Naive thymus-derived CD4-positive, alpha-beta T cell (primary cell): ENCODE measurements around the gene PHTF1. TPM values are rescaled to one million over a fixed set of nuclear protein-coding genes. Genes with fewer than 3 reads are reported as not detected.
A peak's percentile ranks its signal among the peaks of the same experiment; 100 is the strongest.

Source experiments
- ATAC-seq: fragments of 150-1000 bp; cut with Tn5 transposase; 2 replicates; pipeline ENCODE4 v1.10.0; 2021; ENCODE audit warnings: mild to moderate bottlenecking, moderate library complexity
- CTCF ChIA-PET: fragments of 350-600 bp; sonication (Branson Sonifier 250); formaldehyde crosslinking; loops from one replicate; lab custom pipeline; 2021; ENCODE audit warnings: antibody characterized with exemption; lab: Charles Lee
- POLR2A ChIA-PET: fragments of 350-600 bp; sonication (Branson Sonifier 250); formaldehyde crosslinking; loops from one replicate; lab custom pipeline; 2021; ENCODE audit warnings: antibody characterized with exemption, inconsistent platforms; lab: Charles Lee
- DNase-seq, 9 donors: peaks; one replicate each; pipeline versions ENCODE4 v3.0.0 to v3.0.0-alpha.2; 2020 to 2022; ENCODE audit warnings: mixed read lengths in 1 of 9
- H3K27ac ChIP-seq: one replicate; pipeline ENCODE4 v1.7.0; 2013; ENCODE audit warnings: mild to moderate bottlenecking, low read depth, low read length, moderate library complexity
- H3K27me3 ChIP-seq, 2 donors: one replicate each; pipeline ENCODE4 v1.7.0; 2013; ENCODE audit warnings: low read length in 2 of 2, mild to moderate bottlenecking in 2 of 2, moderate library complexity in 2 of 2; ENCODE audit not compliant: control insufficient read depth in 2 of 2, insufficient read depth in 2 of 2
- H3K36me3 ChIP-seq, 3 experiments: 1 replicate in 2 of 3; 2 replicates in 1 of 3; pipeline ENCODE4 v1.7.0; 2013; ENCODE audit warnings: low read length in 3 of 3, mild to moderate bottlenecking in 3 of 3, moderate library complexity in 1 of 3; ENCODE audit not compliant: insufficient read depth in 3 of 3, control insufficient read depth in 2 of 3
- H3K4me1 ChIP-seq, 2 donors: one replicate each; pipeline ENCODE4 v1.7.0; 2013; ENCODE audit warnings: low read length in 2 of 2, mild to moderate bottlenecking in 2 of 2, moderate library complexity in 1 of 2; ENCODE audit not compliant: control insufficient read depth in 2 of 2, insufficient read depth in 2 of 2
- H3K4me3 ChIP-seq: 2 replicates; pipeline ENCODE4 v1.7.0; 2013; ENCODE audit warnings: mild to moderate bottlenecking, low read length
- H3K9me3 ChIP-seq, 3 experiments: 1 replicate in 2 of 3; 2 replicates in 1 of 3; pipeline ENCODE4 v1.7.0; 2013; ENCODE audit warnings: low read length in 3 of 3; ENCODE audit not compliant: control insufficient read depth in 2 of 3
- H3K27ac Mint-ChIP-seq, 9 donors: one replicate each; pipeline ENCODE4 v1.8.0; 2020 to 2022; ENCODE audit warnings: mixed read lengths in 9 of 9, mild to moderate bottlenecking in 8 of 9, moderate library complexity in 5 of 9, inconsistent platforms in 2 of 9
- H3K27me3 Mint-ChIP-seq, 5 donors: one replicate each; pipeline ENCODE4 v1.8.0; 2021 to 2022; ENCODE audit warnings: mixed read lengths in 5 of 5, mild to moderate bottlenecking in 1 of 5
- H3K36me3 Mint-ChIP-seq, 5 donors: one replicate each; pipeline ENCODE4 v1.8.0; 2020 to 2022; ENCODE audit warnings: mixed read lengths in 5 of 5, mild to moderate bottlenecking in 3 of 5, inconsistent platforms in 1 of 5
- H3K4me1 Mint-ChIP-seq, 7 donors: one replicate each; pipeline ENCODE4 v1.8.0; 2020 to 2022; ENCODE audit warnings: mixed read lengths in 7 of 7, mild to moderate bottlenecking in 3 of 7, inconsistent platforms in 1 of 7
- H3K4me3 Mint-ChIP-seq, 10 donors: one replicate each; pipeline ENCODE4 v1.8.0; 2020 to 2022; ENCODE audit warnings: mild to moderate bottlenecking in 10 of 10, mixed read lengths in 10 of 10, moderate library complexity in 6 of 10, inconsistent platforms in 2 of 10
- H3K9me3 Mint-ChIP-seq, 11 donors: one replicate each; pipeline ENCODE4 v1.8.0; 2020 to 2022; ENCODE audit warnings: mixed read lengths in 11 of 11, mild to moderate bottlenecking in 4 of 11, inconsistent platforms in 1 of 11, moderate library complexity in 1 of 11
- intact Hi-C, 2 donors: fragments of 100-400 bp; cut with micrococcal nuclease; formaldehyde crosslinking; loops; one replicate each; pipeline ENCODE4 v1.15.1; 2023
- polyA plus RNA-seq, 2 donors: library from polyadenylated mRNA; unstranded; fragments of 300-500 nt; fragmentation: Illumina TruSeq; gene quantifications; one replicate each; pipeline ENCODE4 v1.2.3, GENCODE V29; 2021
- total RNA-seq, 6 experiments: library from RNA in 5 of 6; stranded (reverse) in 5 of 6; gene quantifications; 1 replicate in 5 of 6; 2 replicates in 1 of 6; pipeline ENCODE4 v1.2.3 and lab custom pipeline; 2021 to 2026

The PHTF1 gene
- total and polyA plus RNA-seq, 7 experiments from 2014 or later = 1.4 to 21.0 (median 2.5) TPM

DNA sequence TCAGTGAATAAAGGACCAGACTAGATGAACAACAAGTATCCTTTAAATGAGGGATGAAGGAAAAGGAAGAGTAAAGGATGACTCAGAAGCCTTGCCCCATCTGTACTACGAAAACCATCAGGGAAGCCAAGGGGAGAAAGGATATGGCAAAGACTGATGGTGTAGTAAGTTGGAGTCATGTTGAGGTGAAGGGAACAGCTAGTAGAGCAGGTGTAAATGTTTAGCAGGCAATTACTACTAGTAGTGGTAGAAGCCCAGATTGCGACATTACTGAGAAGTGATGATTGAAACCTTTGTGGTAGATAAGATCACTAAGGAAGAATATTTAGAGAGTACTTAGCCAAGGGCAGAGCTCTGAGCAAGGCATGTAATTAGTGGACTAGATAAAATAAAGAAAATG lies 84.0 kb downstream of the PHTF1 start:
- Histone ChIP-seq H3K9me3 (no peaks in the 10 kb centered on the region), H3K27ac (no peak overlapping the region), H3K4me1 (no peaks in the 10 kb centered on the region), H3K27me3 (no peaks in the 10 kb centered on the region), H3K36me3 (no peaks in the 10 kb centered on the region), H3K4me3 (no peak overlapping the region)
- no peak for DNase-seq
- Mint-ChIP-seq H3K9me3 (no peaks in the 10 kb centered on the region), H3K4me1 (peaks cover 0 to 6% (median 0%) of the 10 kb centered on the region in 7 donors), H3K27ac (peak overlapping the region in 1 of 9 donors; percentile 6), H3K27me3 (no peaks in the 10 kb centered on the region), H3K36me3 (no peaks in the 10 kb centered on the region), H3K4me3 (no peak overlapping the region)
- ATAC-seq = no peak
- ChIA-PET CTCF (interaction anchor here (0.6 kb wide), 1 partner anchor 319 kb away, joined by 3 read pairs; no protein-coding TSS in a partner anchor), POLR2A (no interaction called here)
- intact Hi-C loops = loop anchor here (5.0 to 10.0 kb wide), 4 partner anchors 229 to 1283 kb away; partner anchors contain the start of genes AP4B1 (in 1 of the 2), DCLRE1B (in 1 of the 2) and MAGI3 (in 1 of the 2)

DNA sequence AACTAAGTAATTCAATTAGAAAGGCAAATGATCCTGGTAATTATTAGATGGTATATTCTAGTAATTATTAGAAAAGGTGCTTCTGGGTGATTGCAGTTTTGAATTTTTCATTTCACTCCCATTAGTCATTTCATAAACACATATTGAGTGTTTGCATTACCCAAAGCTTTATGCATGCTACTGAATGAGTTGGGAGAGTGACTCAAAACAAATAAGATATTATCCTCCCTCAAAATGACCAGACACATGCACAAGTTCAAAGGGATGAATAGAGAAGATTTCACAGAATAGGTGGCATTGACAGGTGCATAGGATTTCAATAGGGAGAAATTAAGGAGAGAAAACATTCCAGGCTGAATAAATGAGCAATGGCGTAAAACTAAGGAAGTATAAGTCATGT lies 84.7 kb downstream of the PHTF1 start:
- ChIA-PET POLR2A (no interaction called here), CTCF (no interaction called here)
- Histone ChIP-seq H3K27ac (no peak overlapping the region), H3K27me3 (no peaks in the 10 kb centered on the region), H3K9me3 (no peaks in the 10 kb centered on the region), H3K36me3 (no peaks in the 10 kb centered on the region), H3K4me1 (no peaks in the 10 kb centered on the region), H3K4me3 (no peak overlapping the region)
- Mint-ChIP-seq H3K4me3 (no peak overlapping the region), H3K27ac (no peak overlapping the region), H3K9me3 (no peaks in the 10 kb centered on the region), H3K36me3 (no peaks in the 10 kb centered on the region), H3K27me3 (no peaks in the 10 kb centered on the region), H3K4me1 (peaks cover 0 to 6% (median 0%) of the 10 kb centered on the region in 7 donors)
- intact Hi-C loops = loop anchor here (10.0 kb wide), 2 partner anchors 230 to 280 kb away; partner anchors contain the start of genes AP4B1 (in 1 of the 2), DCLRE1B (in 1 of the 2) and MAGI3 (in 1 of the 2)
- ATAC-seq (no peak), DNase-seq (no peak)

DNA sequence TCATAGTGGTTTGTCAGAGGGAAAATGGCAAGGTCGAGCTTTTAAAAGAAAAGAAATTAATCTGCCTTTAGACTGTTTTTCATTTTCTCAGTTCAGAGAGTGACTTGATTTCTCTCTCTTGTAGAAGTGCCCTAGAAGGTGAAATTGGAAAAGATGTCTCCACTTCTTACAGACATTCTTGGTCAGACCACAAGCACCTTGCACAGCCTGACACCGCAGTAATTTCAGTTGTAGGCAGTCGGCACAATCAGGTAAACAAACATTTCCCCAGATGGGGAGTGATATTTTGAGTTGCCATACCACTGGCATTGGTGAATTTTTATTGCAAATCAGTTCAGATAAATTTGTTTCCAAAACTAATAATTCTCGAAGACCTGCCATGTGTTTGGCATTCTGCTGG lies 86.8 kb downstream of the PHTF1 start:
- H3K4me1 Mint-ChIP-seq = peaks cover 0 to 6% (median 0%) of the 10 kb centered on the region in 7 donors
- ChIA-PET POLR2A (no interaction called here), CTCF (interaction anchor here (0.6 kb wide), 1 partner anchor 25 kb away, joined by 3 read pairs; no protein-coding TSS in a partner anchor)
- DNase-seq (no peak), ATAC-seq (no peak)
- no peaks in the 10 kb centered on the region for H3K4me1 ChIP-seq
- H3K4me3 ChIP-seq = no peak overlapping the region
- intact Hi-C loops = loop anchor here (10.0 kb wide), 2 partner anchors 232 to 278 kb away; partner anchors contain the start of genes AP4B1 (in 1 of the 2), DCLRE1B (in 1 of the 2) and MAGI3 (in 1 of the 2)
- no peaks in the 10 kb centered on the region for H3K36me3 ChIP-seq
- no peak overlapping the region for H3K4me3 Mint-ChIP-seq
- no peaks in the 10 kb centered on the region for H3K27me3 Mint-ChIP-seq
- H3K27me3 ChIP-seq = no peaks in the 10 kb centered on the region
- H3K27ac ChIP-seq = no peak overlapping the region
- no peaks in the 10 kb centered on the region for H3K9me3 ChIP-seq
- H3K36me3 Mint-ChIP-seq = peaks cover 0 to 5% (median 0%) of the 10 kb centered on the region in 5 donors
- no peak overlapping the region for H3K27ac Mint-ChIP-seq
- no peaks in the 10 kb centered on the region for H3K9me3 Mint-ChIP-seq

DNA sequence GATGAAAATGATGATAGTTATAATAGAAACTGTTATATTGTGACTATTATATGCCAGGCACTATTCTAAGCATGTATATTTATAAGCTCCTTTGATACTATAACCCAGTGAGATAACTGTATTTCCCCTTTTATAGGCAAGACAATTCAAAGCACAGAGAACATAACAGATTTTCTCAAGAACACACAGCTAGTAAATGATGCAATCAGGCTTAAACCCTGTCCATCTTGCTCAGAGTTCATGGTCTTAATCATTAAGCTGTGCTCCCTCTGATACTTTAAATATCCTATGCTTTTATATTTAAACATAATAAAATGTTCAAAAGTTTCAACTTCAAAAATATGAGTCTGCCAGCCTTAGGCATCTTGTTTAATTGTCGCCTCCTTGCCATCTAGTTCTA lies 88.6 kb downstream of the PHTF1 start:
- intact Hi-C loops = loop anchor here (10.0 kb wide), 2 partner anchors 234 to 276 kb away; partner anchors contain the start of genes AP4B1 (in 1 of the 2), DCLRE1B (in 1 of the 2) and MAGI3 (in 1 of the 2)
- no peaks in the 10 kb centered on the region for H3K9me3 ChIP-seq
- no peak overlapping the region for H3K4me3 ChIP-seq
- Mint-ChIP-seq H3K27ac (peak overlapping the region in 1 of 9 donors; percentile 2), H3K4me1 (peaks cover 0 to 6% (median 0%) of the 10 kb centered on the region in 7 donors), H3K9me3 (no peaks in the 10 kb centered on the region), H3K4me3 (no peak overlapping the region), H3K36me3 (peaks cover 0 to 16% (median 6%) of the 10 kb centered on the region in 5 donors), H3K27me3 (no peaks in the 10 kb centered on the region)
- no peak overlapping the region for H3K27ac ChIP-seq
- CTCF ChIA-PET = interaction anchor here (0.6 to 1.1 kb wide), 2 partner anchors 15 to 701 kb away, joined by 3 to 4 read pairs; no protein-coding TSS in a partner anchor
- no peaks in the 10 kb centered on the region for H3K36me3 ChIP-seq
- POLR2A ChIA-PET = no interaction called here
- DNase-seq (no peak), ATAC-seq (no peak)
- H3K27me3 ChIP-seq = no peaks in the 10 kb centered on the region
- no peaks in the 10 kb centered on the region for H3K4me1 ChIP-seq

DNA sequence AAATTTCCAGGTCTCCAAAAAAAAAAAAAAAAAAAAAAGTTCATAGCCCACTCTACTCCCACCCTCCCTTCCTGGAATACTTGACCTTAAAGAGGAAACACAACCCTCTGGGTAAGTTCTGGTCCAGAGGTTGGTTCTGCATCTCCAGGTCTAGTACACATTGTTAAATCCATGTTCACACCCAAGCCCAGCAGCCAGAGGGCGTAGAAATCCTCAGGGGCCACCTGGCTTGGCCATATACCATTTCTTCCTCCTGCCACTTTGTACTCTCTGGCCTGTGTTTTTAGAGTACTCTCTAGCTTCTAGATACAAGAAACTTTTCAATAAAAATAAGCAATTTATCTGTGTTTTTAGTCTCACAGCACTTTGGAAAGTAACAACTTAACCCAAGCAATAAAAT lies 89.3 kb downstream of the PHTF1 start:
- no peaks in the 10 kb centered on the region for H3K9me3 Mint-ChIP-seq
- no peaks in the 10 kb centered on the region for H3K27me3 Mint-ChIP-seq
- Histone ChIP-seq H3K27ac (no peak overlapping the region), H3K4me3 (no peak overlapping the region), H3K27me3 (no peaks in the 10 kb centered on the region), H3K36me3 (no peaks in the 10 kb centered on the region), H3K9me3 (no peaks in the 10 kb centered on the region), H3K4me1 (no peaks in the 10 kb centered on the region)
- peaks cover 0 to 2% (median 0%) of the 10 kb centered on the region in 7 donors for H3K4me1 Mint-ChIP-seq
- H3K4me3 Mint-ChIP-seq = no peak overlapping the region
- H3K27ac Mint-ChIP-seq = peak overlapping the region in 1 of 9 donors; percentile 2
- no peak for ATAC-seq
- POLR2A ChIA-PET = no interaction called here
- peaks cover 0 to 16% (median 6%) of the 10 kb centered on the region in 5 donors for H3K36me3 Mint-ChIP-seq
- CTCF ChIA-PET = no interaction called here
- DNase-seq = no peak
- intact Hi-C loops = loop anchor here (10.0 kb wide), 2 partner anchors 235 to 275 kb away; partner anchors contain the start of genes AP4B1 (in 1 of the 2), DCLRE1B (in 1 of the 2) and MAGI3 (in 1 of the 2)

DNA sequence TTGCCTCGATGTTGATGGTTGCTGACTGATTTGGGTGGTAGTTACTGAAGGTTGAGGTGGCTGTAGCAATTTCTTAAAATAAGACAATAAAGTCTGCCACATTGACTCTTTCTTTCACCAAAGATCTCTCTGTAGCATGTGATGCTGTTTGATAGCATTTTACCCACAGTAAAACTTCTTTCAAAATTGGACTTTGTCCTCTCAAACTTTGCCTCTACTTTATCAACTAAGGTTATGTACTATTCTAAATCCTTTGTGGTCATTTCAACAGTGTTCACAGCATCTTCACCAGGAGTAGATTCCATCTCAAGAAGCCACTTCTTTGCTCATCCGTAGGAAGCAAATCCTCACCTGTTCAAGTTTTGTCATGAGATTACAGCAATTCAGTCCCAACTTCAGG lies 93.2 kb downstream of the PHTF1 start:
- peaks cover 0 to 20% (median 6%) of the 10 kb centered on the region in 5 donors for H3K36me3 Mint-ChIP-seq
- H3K27ac Mint-ChIP-seq = no peak overlapping the region
- Histone ChIP-seq H3K4me3 (no peak overlapping the region), H3K9me3 (no peaks in the 10 kb centered on the region), H3K27me3 (no peaks in the 10 kb centered on the region), H3K4me1 (no peaks in the 10 kb centered on the region), H3K27ac (no peak overlapping the region), H3K36me3 (no peaks in the 10 kb centered on the region)
- H3K27me3 Mint-ChIP-seq = no peaks in the 10 kb centered on the region
- no peaks in the 10 kb centered on the region for H3K9me3 Mint-ChIP-seq
- H3K4me1 Mint-ChIP-seq = peaks cover 0 to 2% (median 0%) of the 10 kb centered on the region in 7 donors
- no peak overlapping the region for H3K4me3 Mint-ChIP-seq
- ATAC-seq = no peak
- ChIA-PET CTCF (no interaction called here), POLR2A (no interaction called here)
- intact Hi-C loops = no loop called here
- DNase-seq = no peak

DNA sequence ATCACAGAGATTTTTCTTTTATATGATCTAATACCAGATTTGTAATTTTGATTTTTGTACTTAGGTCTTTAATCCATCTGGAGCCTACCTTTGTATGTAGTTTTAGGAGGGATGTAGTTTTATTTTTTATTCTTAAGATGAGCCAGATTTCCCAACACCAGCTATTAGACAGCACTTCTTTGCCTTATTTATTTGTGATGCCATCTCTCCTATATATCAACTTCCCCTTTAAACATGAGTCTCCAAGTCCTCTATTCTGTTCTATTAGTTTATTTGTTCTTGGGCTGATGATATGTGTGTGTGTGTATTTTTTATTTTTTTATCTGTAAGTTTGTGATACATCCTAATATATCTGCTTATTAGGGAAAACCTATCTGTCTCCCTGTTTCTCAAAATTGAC lies 94.2 kb downstream of the PHTF1 start:
- ATAC-seq (no peak), DNase-seq (no peak)
- peaks cover 0 to 2% (median 0%) of the 10 kb centered on the region in 7 donors for H3K4me1 Mint-ChIP-seq
- peaks cover 2 to 20% (median 6%) of the 10 kb centered on the region in 5 donors for H3K36me3 Mint-ChIP-seq
- POLR2A ChIA-PET = no interaction called here
- no peaks in the 10 kb centered on the region for H3K9me3 Mint-ChIP-seq
- Histone ChIP-seq H3K27me3 (no peaks in the 10 kb centered on the region), H3K36me3 (no peaks in the 10 kb centered on the region), H3K9me3 (no peaks in the 10 kb centered on the region), H3K4me3 (no peak overlapping the region), H3K27ac (no peak overlapping the region), H3K4me1 (no peaks in the 10 kb centered on the region)
- no peaks in the 10 kb centered on the region for H3K27me3 Mint-ChIP-seq
- intact Hi-C loops = no loop called here
- CTCF ChIA-PET = no interaction called here
- H3K27ac Mint-ChIP-seq = no peak overlapping the region
- H3K4me3 Mint-ChIP-seq = no peak overlapping the region
